GM12878 (cell line): ENCODE measurements around the gene ZNF576. TPM values are rescaled to one million over a fixed set of nuclear protein-coding genes. Genes with fewer than 3 reads are reported as not detected.

ENCODE experiments used
- ATAC-seq: fragments of 200-7000 bp; cut with Tn5 transposase; 3 replicates; pipeline ENCODE4 v1.9.1; 2020; ENCODE audit warnings: mild to moderate bottlenecking, moderate library complexity
- BruUV-seq: library from RNA; stranded (reverse); fragments of 400-500 nt; replicated peaks from 2 replicates; lab custom pipeline; 2021; lab: Mats Ljungman, UMichigan
- CTCF ChIA-PET: fragments of 300-600 bp; sonication (Branson Sonifier 250); formaldehyde crosslinking; extraction: SDS; loops from one replicate; lab custom pipeline; 2021; ENCODE audit warnings: inconsistent platforms; lab: Yijun Ruan, JAX
- POLR2A ChIA-PET: fragments of 350-600 bp; formaldehyde crosslinking; extraction: SDS; loops from one replicate; lab custom pipeline; 2021; ENCODE audit warnings: inconsistent platforms; lab: Charles Lee
- RAD21 ChIA-PET: fragments of 300-600 bp; sonication (Branson Sonifier 250); formaldehyde crosslinking; loops from one replicate; lab custom pipeline; 2023; ENCODE audit warnings: antibody characterized with exemption; ENCODE audit not compliant: unreplicated experiment; lab: Charles Lee
- SMC1A ChIA-PET: fragments of 300-600 bp; sonication (Branson Sonifier 250); formaldehyde crosslinking; loops from one replicate; lab custom pipeline; 2023; ENCODE audit not compliant: unreplicated experiment, uncharacterized antibody; lab: Charles Lee
- DNase-seq: peaks from one replicate; pipeline ENCODE4 v3.0.0-alpha.2; 2011; ENCODE audit warnings: low read depth, low spot score
- FAIRE-seq: peaks from 3 replicates; lab custom pipeline; 2011; peaks lifted over from hg19 to GRCh38; lab: Jason Lieb, UNC
- H2AFZ ChIP-seq: 2 replicates; pipeline ENCODE4 v1.6.0; 2011; ENCODE audit warnings: low read depth, low read length, control low read depth; ENCODE audit not compliant: control insufficient read depth
- H3K27ac ChIP-seq: 2 replicates; pipeline ENCODE4 v1.5.1; 2011; ENCODE audit warnings: control low read depth; ENCODE audit not compliant: control insufficient read depth, insufficient read depth
- H3K27me3 ChIP-seq, 2 experiments: replicated peaks in 1 of 2; 2 replicates each; pipeline versions ENCODE4 v1.6.0 to v1.6.1; 2011; ENCODE audit warnings: low read length in 1 of 2; ENCODE audit not compliant: control insufficient read depth in 2 of 2, insufficient read depth in 2 of 2
- H3K36me3 ChIP-seq, 2 experiments: 2 replicates each; pipeline ENCODE4 v1.5.1; 2011; ENCODE audit warnings: low read length in 1 of 2; ENCODE audit not compliant: control insufficient read depth in 2 of 2, insufficient read depth in 2 of 2
- H3K4me1 ChIP-seq: 2 replicates; pipeline ENCODE4 v1.6.1; 2011; ENCODE audit warnings: mild to moderate bottlenecking, low read length, moderate library complexity, mixed read lengths; ENCODE audit not compliant: control insufficient read depth, insufficient read depth
- H3K4me2 ChIP-seq: 2 replicates; pipeline ENCODE4 v1.6.0; 2011; ENCODE audit warnings: control low read depth; ENCODE audit not compliant: control insufficient read depth, insufficient read depth
- H3K4me3 ChIP-seq: fragments of 200-600 bp; sonication (generic); 2 replicates; pipeline ENCODE4 v1.5.1; 2016
- H3K79me2 ChIP-seq: 2 replicates; pipeline ENCODE4 v1.6.0; 2011; ENCODE audit warnings: low read length; ENCODE audit not compliant: control insufficient read depth, insufficient read depth
- H3K9ac ChIP-seq: 2 replicates; pipeline ENCODE4 v1.8.0; 2011; ENCODE audit warnings: low read length, control low read depth, mixed read lengths; ENCODE audit not compliant: control insufficient read depth, insufficient read depth
- H3K9me3 ChIP-seq: replicated peaks from 3 replicates; pipeline ENCODE4 v1.5.1; 2011; ENCODE audit warnings: mild to moderate bottlenecking, low read length; ENCODE audit not compliant: control insufficient read depth, insufficient read depth
- H4K20me1 ChIP-seq: 2 replicates; pipeline ENCODE4 v1.6.0; 2011; ENCODE audit not compliant: control insufficient read depth, insufficient read depth
- POLR2A ChIP-seq: IDR thresholded peaks from 2 replicates; pipeline ENCODE4 v1.6.1; 2011; ENCODE audit warnings: low read depth, mild to moderate bottlenecking, low read length
- SREBF2 ChIP-seq: IDR thresholded peaks from 2 replicates; pipeline ENCODE4 v1.6.1; 2012; ENCODE audit warnings: mild to moderate bottlenecking, low read length
- ZSCAN29 ChIP-seq: fragments of 450-650 bp; IDR thresholded peaks from 2 replicates; pipeline ENCODE4 v1.6.1; 2017; ENCODE audit warnings: mild to moderate bottlenecking, moderate library complexity
- WGBS: methylation state at CpG from one replicate; pipeline ENCODE4 v1.1.6; 2016; ENCODE audit warnings: low lambda C conversion rate; ENCODE audit not compliant: insufficient replicate concordance, insufficient coverage; ENCODE audit errors: missing lambda C conversion rate; 5-methylcytosine and 5-hydroxymethylcytosine counted together
- in situ Hi-C: fragments of 300-500 bp; cut with MboI; formaldehyde crosslinking; loops from 9 replicates; pipeline ENCODE4 v1.14.3; 2018; ENCODE audit warnings: mixed read lengths
- intact Hi-C: fragments of 100-400 bp; cut with micrococcal nuclease; formaldehyde crosslinking; loops from one replicate; pipeline ENCODE4 v1.14.2; 2022; ENCODE audit not compliant: unreplicated experiment
- polyA plus RNA-seq, 11 experiments: library from polyadenylated mRNA; depleted of rRNA in 4 of 11; unstranded in 6 of 11; stranded (reverse) in 5 of 11; fragments of >200 nt; fragmentation: Nextera tagmentation in 4 of 11; fragmentation: Illumina TruSeq in 1 of 11; extraction: Ambion mirVana in 4 of 11; extraction: Trizol in 1 of 11; gene quantifications; 1 replicate in 1 of 11; 2 replicates in 10 of 11; pipeline versions ENCODE4 v1.2.1 to v1.2.3, GENCODE V29; 2011 to 2016; ENCODE audit warnings: inconsistent platforms in 2 of 11, missing spikeins in 2 of 11, low read depth in 1 of 11
- total RNA-seq, 4 experiments: library from RNA; depleted of rRNA in 3 of 4; stranded (reverse); fragments of >200 nt in 3 of 4; fragmentation: Illumina TruSeq in 1 of 4; extraction: Trizol in 1 of 4; gene quantifications; 2 replicates each; pipeline versions ENCODE4 v1.2.1 to v1.2.3, GENCODE V29; 2013 to 2021
- TF ChIP-seq, protein P1 (sequence below): fragments of 450-650 bp; IDR thresholded peaks from 2 replicates; pipeline ENCODE4 v1.6.1; 2016; ENCODE audit warnings: mild to moderate bottlenecking

ZNF576 gene
- total and polyA plus RNA-seq, 10 of the 15 experiments (the other 5 are each of a cell fraction or from before 2014, with no cell fraction given) = 7.4 to 29.8 (median 14.3) TPM

DNA sequence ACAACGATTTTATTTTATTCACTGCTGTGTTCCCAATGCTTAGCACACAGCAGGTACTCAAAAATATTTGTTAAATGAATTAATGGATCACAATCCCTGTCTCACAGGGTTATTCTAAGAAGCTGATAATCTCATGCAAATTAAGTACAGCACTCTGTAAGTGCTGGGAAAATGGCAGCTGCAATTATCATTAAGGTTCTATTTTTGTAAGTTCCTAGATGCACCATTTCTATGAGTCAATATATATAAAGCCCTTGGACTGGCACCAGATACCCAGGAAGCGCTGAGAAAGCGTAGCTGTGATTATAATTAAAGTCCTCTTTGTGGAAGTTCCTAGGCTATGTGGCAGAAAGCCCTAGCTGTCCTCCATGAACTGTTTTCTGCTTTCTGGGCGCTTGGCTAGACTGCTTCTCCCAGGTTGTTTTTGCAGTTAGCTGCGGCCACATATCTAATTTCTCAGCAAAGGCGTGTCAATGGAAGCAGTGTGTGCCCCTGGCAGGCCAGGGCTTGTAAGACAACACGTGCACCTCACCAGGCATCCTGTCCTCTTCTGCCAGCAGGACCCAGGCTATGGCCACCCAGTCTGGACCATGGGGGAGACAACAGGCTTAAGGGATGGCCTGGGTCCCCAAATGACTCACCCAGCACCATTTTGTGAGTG, 10.3 kb downstream of the ZNF576 start:
- no TSS peak for BruUV-seq
- ATAC-seq = no peak
- CTCF ChIA-PET = interaction anchor here (0.5 to 0.9 kb wide), 2 partner anchors 51 to 161 kb away, joined by 3 to 4 read pairs; no protein-coding TSS in a partner anchor
- no peak overlapping the region for H3K9ac ChIP-seq
- intact Hi-C loops (no loop called here), in situ Hi-C loops (no loop called here)
- H3K79me2 ChIP-seq = no peaks in the 10 kb centered on the region
- no peak overlapping the region for H2AFZ ChIP-seq
- RAD21 ChIA-PET = interaction anchor here (1.0 kb wide), 1 partner anchor 87 kb away, joined by 5 read pairs; no protein-coding TSS in a partner anchor
- no peak overlapping the region for H3K4me2 ChIP-seq
- DNase-seq = no peak
- H3K27me3 ChIP-seq = no peaks in the 10 kb centered on the region
- SMC1A ChIA-PET = interaction anchor here (1.3 kb wide), 1 partner anchor 9 kb away, joined by 3 read pairs; no protein-coding TSS in a partner anchor
- H4K20me1 ChIP-seq = no peaks in the 10 kb centered on the region
- TF ChIP-seq POLR2A (peak; percentile 18; the same call in 1 of the 2 replicates), ZSCAN29 (no peak), SREBF2 (no peak)
- TF ChIP-seq, protein P1, sequence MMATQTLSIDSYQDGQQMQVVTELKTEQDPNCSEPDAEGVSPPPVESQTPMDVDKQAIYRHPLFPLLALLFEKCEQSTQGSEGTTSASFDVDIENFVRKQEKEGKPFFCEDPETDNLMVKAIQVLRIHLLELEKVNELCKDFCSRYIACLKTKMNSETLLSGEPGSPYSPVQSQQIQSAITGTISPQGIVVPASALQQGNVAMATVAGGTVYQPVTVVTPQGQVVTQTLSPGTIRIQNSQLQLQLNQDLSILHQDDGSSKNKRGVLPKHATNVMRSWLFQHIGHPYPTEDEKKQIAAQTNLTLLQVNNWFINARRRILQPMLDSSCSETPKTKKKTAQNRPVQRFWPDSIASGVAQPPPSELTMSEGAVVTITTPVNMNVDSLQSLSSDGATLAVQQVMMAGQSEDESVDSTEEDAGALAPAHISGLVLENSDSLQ = no peak
- POLR2A ChIA-PET = no interaction called here
- H3K36me3 ChIP-seq = peaks cover 1 to 7% of the 10 kb centered on the region in 2 experiments; a peak in 3 of 4 replicates
- H3K27ac ChIP-seq = no peak overlapping the region
- H3K4me1 ChIP-seq = no peaks in the 10 kb centered on the region
- no peak overlapping the region for H3K4me3 ChIP-seq
- no peaks in the 10 kb centered on the region for H3K9me3 ChIP-seq
- WGBS = 89% methylated on average over 7 of the region's 7 CpGs
- FAIRE-seq = no peak
